Vagina (tissue), 2 donors: Measurements from ENCODE around the gene PDPR. TPM values are rescaled to one million over a fixed set of nuclear protein-coding genes. Genes with fewer than 3 reads are reported as not detected.
"Not testable (repeated sequence)": the region's sequence is repeated elsewhere in the genome, so short reads cannot be mapped to it uniquely, and the experiment has no call there.

Experiments
- DNase-seq, 2 donors: peaks; one replicate each; pipeline ENCODE4 v3.0.0-alpha.2; 2017; ENCODE audit errors: extremely low spot score in 2 of 2
- H3K27ac ChIP-seq: fragments of 200-600 bp; sonication (generic); one replicate; pipeline ENCODE4 v1.5.1; 2019
- H3K27me3 ChIP-seq: fragments of 200-600 bp; sonication (generic); one replicate; pipeline ENCODE4 v1.5.1; 2019
- H3K36me3 ChIP-seq, 2 donors: fragments of 200-600 bp; sonication (generic); one replicate each; pipeline ENCODE4 v1.5.1; 2017 to 2019
- H3K4me1 ChIP-seq: fragments of 200-600 bp; sonication (generic); one replicate; pipeline ENCODE4 v1.5.1; 2019
- H3K4me3 ChIP-seq, 2 donors: fragments of 200-600 bp; sonication (generic); 1 replicate in 1 of 2; 2 replicates in 1 of 2; pipeline ENCODE4 v1.5.1; 2016 to 2019
- H3K9me3 ChIP-seq: fragments of 200-600 bp; sonication (generic); one replicate; pipeline ENCODE4 v1.5.1; 2019
- CTCF ChIP-seq, 3 experiments: fragments of 450-650 bp in 2 of 3; fragments of 200-600 bp in 1 of 3; sonication (generic) in 1 of 3; IDR thresholded peaks; one replicate each; pipeline ENCODE4 v1.5.1; 2017 to 2019; ENCODE audit warnings: antibody characterized with exemption in 3 of 3, mild to moderate bottlenecking in 2 of 3, moderate library complexity in 2 of 3
- POLR2A ChIP-seq, 2 donors: fragments of 450-650 bp; IDR thresholded peaks; one replicate each; pipeline ENCODE4 v1.6.1; 2017; ENCODE audit warnings: antibody characterized with exemption in 2 of 2, mild to moderate bottlenecking in 2 of 2, moderate library complexity in 2 of 2
- POLR2AphosphoS5 ChIP-seq, 2 donors: sonication (generic); formaldehyde crosslinking; IDR thresholded peaks; one replicate each; pipeline ENCODE4 v1.9.0; 2017; ENCODE audit warnings: antibody characterized with exemption in 2 of 2, mild to moderate bottlenecking in 2 of 2, low read depth in 1 of 2; ENCODE audit not compliant: insufficient read depth in 1 of 2
- intact Hi-C: fragments of 100-400 bp; cut with DNase I; formaldehyde crosslinking; loops from one replicate; pipeline ENCODE4 v1.15.1; 2023
- total RNA-seq: library from RNA; depleted of rRNA; stranded (reverse); fragments of >200 nt; gene quantifications from one replicate; pipeline ENCODE4 v1.2.3, GENCODE V29; 2016

Gene PDPR
- total RNA-seq, 1 donor from 2014 or later = 20.4 TPM

- H3K4me1 ChIP-seq, H3K27me3 ChIP-seq, DNase-seq, H3K4me3 ChIP-seq, H3K9me3 ChIP-seq, intact Hi-C loops, H3K27ac ChIP-seq: not testable (repeated sequence)
- peaks cover 0 to 63% of the 10 kb centered on the region in 2 donors for H3K36me3 ChIP-seq
Observed at GRCh38 chr16:70143231-70143895, 29.2 kb downstream of the PDPR start.

DNA sequence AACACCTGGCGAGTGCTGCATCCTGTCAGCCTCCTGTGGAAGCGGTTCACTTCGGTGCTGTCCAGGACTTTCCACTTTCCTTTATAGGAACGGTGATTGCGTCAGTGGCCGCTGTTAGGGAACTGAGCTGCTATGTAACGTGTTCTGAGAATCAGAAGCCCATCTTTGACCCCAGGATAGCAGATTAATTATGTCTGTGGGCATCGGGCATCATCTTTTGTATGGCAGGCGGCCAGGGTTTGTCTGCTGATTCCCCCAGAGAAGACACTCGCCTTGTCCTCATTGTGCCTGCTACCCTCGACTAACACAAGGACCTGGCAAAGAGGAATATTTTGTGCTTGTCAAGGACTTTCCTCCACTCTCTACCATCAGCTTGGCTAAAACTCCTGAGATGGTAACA lies 33.7 kb downstream of the PDPR start:
- DNase-seq, H3K4me3 ChIP-seq, H3K4me1 ChIP-seq, H3K27me3 ChIP-seq, H3K27ac ChIP-seq, intact Hi-C loops, H3K9me3 ChIP-seq: not testable (repeated sequence)
- peaks cover 0 to 70% of the 10 kb centered on the region in 2 donors for H3K36me3 ChIP-seq

DNA sequence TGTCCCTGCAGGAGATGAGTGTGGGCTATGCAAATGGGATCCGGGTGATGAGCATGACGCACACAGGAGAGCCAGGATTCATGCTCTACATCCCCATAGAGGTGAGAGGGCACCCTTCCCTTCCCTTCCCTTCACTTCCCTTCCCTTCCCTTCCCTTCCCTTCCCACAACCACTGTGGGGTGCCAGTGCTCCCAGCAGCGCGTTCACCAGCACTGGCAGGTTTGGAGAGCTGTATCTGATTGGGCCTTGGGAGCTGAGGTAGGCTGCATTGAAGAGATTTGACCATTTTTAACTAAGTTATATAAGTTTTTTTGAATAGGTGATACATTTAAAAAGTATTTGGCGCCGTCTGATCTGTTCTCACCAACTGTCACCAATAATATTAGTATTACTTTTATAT lies 34.3 kb downstream of the PDPR start:
- H3K36me3 ChIP-seq = peaks cover 0 to 70% of the 10 kb centered on the region in 2 donors
- H3K4me1 ChIP-seq, H3K4me3 ChIP-seq, H3K27me3 ChIP-seq, intact Hi-C loops, DNase-seq, H3K9me3 ChIP-seq, H3K27ac ChIP-seq: not testable (repeated sequence)

DNA sequence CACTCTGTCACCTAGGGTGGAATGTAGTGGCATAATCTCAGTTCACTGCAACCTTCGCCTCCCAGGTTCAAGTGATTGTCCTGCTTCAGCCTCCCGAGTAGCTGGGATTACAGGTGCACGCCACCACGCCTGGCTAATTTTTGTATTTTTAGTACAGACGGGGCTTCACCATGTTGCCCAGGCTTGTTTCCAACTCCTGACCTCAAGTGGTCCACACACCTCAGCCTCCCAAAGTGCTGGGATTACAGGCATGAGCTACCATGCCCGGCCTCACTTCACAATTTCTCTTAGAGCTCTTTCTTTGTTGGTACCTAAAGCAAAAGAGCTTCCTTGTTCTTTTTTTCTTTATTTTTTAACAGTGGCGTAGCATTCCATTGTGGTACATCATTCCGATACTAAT lies 35.2 kb downstream of the PDPR start:
- H3K36me3 ChIP-seq = peaks cover 0 to 72% of the 10 kb centered on the region in 2 donors
- intact Hi-C loops, H3K27ac ChIP-seq, H3K27me3 ChIP-seq, H3K4me3 ChIP-seq, H3K9me3 ChIP-seq, H3K4me1 ChIP-seq, DNase-seq: not testable (repeated sequence)

DNA sequence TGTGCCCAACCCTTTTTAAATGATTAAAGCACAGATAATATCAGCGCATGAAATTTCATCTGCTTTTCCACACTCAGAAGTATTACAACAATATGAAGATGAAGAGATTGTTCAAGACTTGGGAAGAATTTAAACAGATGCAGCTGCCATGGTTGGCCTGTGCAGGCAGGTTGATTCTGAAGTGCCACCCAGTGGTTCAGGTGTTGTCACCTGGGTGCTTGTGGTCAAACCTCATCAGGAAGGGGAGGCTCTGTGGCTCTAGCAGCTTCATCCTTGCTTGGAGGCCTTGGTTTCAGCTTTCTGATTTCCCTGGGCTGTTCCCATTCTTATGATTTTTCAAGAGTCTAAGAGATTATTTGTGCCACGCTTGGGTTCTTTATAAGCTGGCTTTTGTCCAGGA lies 37.3 kb downstream of the PDPR start:
- Histone ChIP-seq H3K36me3 (peaks cover 0 to 79% of the 10 kb centered on the region in 2 donors), H3K27ac (no peak overlapping the region), H3K4me1 (no peaks in the 10 kb centered on the region), H3K27me3 (no peaks in the 10 kb centered on the region), H3K4me3 (no peak overlapping the region), H3K9me3 (no peaks in the 10 kb centered on the region)
- DNase-seq = no peak
- TF ChIP-seq POLR2AphosphoS5 (IDR thresholded peaks at IDR 0.05; ENCODE audit: insufficient read depth in 1 of 2, low read depth in 1 of 2) (no peak), POLR2A (IDR thresholded peaks at IDR 0.05) (no peak), CTCF (IDR thresholded peaks at IDR 0.05) (no peak)
- intact Hi-C loops = no loop called here

DNA sequence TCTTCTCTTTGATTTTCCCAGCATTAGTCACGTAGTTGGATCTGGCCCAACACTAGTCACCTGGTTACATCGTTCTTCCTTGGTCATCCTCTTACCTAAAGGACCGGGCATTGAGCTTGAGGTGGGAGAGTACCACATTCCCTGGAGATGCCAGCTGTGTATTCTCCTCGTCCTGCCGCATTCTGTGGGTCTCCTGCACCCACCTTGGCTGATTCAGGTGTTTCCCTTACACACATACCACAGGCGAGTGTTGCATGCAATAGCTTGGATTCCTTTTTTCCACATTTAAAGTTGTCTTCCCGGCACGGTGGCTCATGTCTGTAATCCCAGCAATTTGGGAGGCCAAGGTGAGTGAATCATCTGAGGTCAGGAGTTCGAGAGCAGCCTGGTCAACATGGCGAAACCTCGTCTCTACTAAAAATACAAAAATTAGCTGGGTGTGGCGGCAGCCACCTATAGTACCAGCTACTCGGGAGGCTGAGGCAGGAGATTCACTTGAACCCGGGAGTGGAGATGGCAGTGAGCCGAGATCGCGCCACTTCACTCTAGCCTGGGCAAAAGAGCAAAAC lies 37.9 kb downstream of the PDPR start:
- DNase-seq = no peak
- Histone ChIP-seq H3K27ac (no peak overlapping the region), H3K4me3 (no peak overlapping the region), H3K36me3 (peaks cover 0 to 85% of the 10 kb centered on the region in 2 donors), H3K4me1 (no peaks in the 10 kb centered on the region), H3K27me3 (no peaks in the 10 kb centered on the region), H3K9me3 (no peaks in the 10 kb centered on the region)
- intact Hi-C loops = no loop called here
- TF ChIP-seq CTCF (IDR thresholded peaks at IDR 0.05) (no peak), POLR2AphosphoS5 (IDR thresholded peaks at IDR 0.05; ENCODE audit: insufficient read depth in 1 of 2, low read depth in 1 of 2) (no peak), POLR2A (IDR thresholded peaks at IDR 0.05) (no peak)

GRCh38 chr16:70152578-70153302 lies 38.6 kb downstream of the PDPR start:
- peaks cover 0 to 92% of the 10 kb centered on the region in 2 donors for H3K36me3 ChIP-seq
- no peak overlapping the region for H3K4me3 ChIP-seq
- no peak overlapping the region for H3K27ac ChIP-seq
- TF ChIP-seq POLR2AphosphoS5 (IDR thresholded peaks at IDR 0.05; ENCODE audit: insufficient read depth in 1 of 2, low read depth in 1 of 2) = no peak
- TF ChIP-seq CTCF (IDR thresholded peaks at IDR 0.05) = no peak
- no peak for TF ChIP-seq POLR2A (IDR thresholded peaks at IDR 0.05)
- H3K4me1 ChIP-seq = no peaks in the 10 kb centered on the region
- no peaks in the 10 kb centered on the region for H3K9me3 ChIP-seq
- DNase-seq = no peak
- no peaks in the 10 kb centered on the region for H3K27me3 ChIP-seq
- intact Hi-C loops = no loop called here

GRCh38 chr16:70154736-70155135 lies 40.6 kb downstream of the PDPR start:
- peaks cover 0 to 96% of the 10 kb centered on the region in 2 donors for H3K36me3 ChIP-seq
- H3K4me1 ChIP-seq, DNase-seq, H3K9me3 ChIP-seq, H3K27me3 ChIP-seq, H3K27ac ChIP-seq, intact Hi-C loops, H3K4me3 ChIP-seq: not testable (repeated sequence)
